ENCODE results near the gene VCAM1.

The VCAM1 gene

DNA sequence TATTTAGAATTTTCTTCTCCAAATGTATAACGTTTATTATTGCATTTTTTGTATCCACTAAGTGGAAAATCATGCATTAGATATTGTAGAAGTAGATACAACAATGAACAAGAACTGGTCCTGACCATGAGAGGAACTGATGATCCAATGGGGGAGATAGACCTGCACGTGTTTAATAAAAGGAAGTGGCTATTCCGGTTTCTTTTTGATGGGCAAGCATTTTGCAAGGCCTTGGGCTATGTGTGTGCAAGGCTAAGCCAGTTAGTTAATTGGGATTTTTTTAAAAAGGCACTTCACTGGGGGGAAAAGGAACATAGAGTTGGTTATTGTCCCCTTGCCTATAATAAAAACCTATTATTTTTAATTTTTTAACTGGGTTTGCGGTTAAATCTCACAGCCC lies 961 bp upstream of the VCAM1 start:
- 0 out of 2 replicates have a peak overlapping the region, but pooled peaks have one; percentile 81 for H3K4me3 ChIP-seq
- no peak for DNase-seq (ENCODE audit: low read depth, low spot score)
- no peak overlapping the region for H3K9ac ChIP-seq (ENCODE audit: insufficient read length)
- TF ChIP-seq EZH2 (IDR thresholded peaks at IDR 0.05) (no peak), FOXP2 (optimal IDR thresholded peaks at IDR 0.05; ENCODE audit: control extremely low read depth, extremely low read length, insufficient read depth) (no peak)
- peak overlapping the region; percentile 97; the same call in 1 of the 2 replicates for H3K27ac ChIP-seq
- peaks cover 6% of the 10 kb centered on the region; the same call in 1 of the 2 replicates for H3K36me3 ChIP-seq (ENCODE audit: insufficient read depth, low read length)
- no peaks in the 10 kb centered on the region for H3K9me3 ChIP-seq (ENCODE audit: low read depth, low read length)

DNA sequence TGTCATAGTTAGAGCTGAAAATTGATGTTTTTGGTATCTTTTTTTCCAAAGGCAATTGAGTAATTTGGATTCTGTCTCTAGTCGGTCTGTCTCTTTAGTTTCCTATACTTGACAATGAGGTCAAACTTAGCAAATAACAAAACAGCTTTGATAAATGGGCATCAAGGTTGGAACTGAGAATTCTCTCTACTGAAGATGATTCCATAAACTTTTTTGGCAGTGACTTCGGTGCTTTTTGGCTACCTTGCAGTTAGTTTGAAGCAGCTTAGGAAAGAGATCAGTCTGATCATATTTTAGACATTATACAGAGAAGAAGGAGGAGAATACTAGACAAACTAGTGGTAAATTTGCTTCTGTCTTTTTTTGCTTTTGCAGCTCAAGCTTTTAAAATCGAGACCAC lies 559 bp downstream of the VCAM1 start:
- peak overlapping the region; percentile 74 for H3K9ac ChIP-seq (ENCODE audit: insufficient read length)

DNA sequence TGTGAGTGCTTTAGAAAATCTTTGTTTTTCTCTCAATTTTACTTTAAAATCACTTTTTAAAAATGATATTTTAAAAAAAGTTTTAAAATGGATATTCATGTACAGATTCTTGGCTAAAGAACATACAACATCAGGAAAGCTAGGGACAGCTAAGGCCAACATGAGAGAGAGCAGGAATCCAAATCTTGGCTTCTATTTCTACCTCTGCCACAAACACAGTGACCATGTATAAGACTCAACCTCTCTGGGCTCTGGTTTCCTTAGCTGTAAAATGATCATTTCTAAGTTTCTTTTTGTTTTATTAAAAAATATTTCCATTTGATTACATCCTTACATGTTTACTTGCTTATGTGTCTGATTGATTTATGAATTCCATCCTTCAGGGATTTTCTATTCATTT lies 1.2 kb downstream of the VCAM1 start:
- Histone ChIP-seq H3K36me3 (ENCODE audit: insufficient read depth, low read length) (peaks cover 26% of the 10 kb centered on the region), H3K27ac (peak overlapping the region; percentile 97), H3K9ac (ENCODE audit: insufficient read length) (peak overlapping the region; percentile 74), H3K4me3 (peak overlapping the region; percentile 81), H3K9me3 (ENCODE audit: low read depth, low read length) (0 out of 2 replicates have a peak, but pooled peaks cover under 1% of the 10 kb centered on the region)
- TF ChIP-seq POLR2AphosphoS5 (IDR thresholded peaks at IDR 0.05; ENCODE audit: borderline replicate concordance, low read depth, low read length): no peak
- no peak for TF ChIP-seq EZH2 (IDR thresholded peaks at IDR 0.05)
- no peak for TF ChIP-seq FOXP2 (optimal IDR thresholded peaks at IDR 0.05; ENCODE audit: control extremely low read depth, extremely low read length, insufficient read depth)
- DNase-seq (ENCODE audit: low read depth, low spot score): no peak

More for the DNA sequence above, 559 bp downstream of the VCAM1 start:
- TF ChIP-seq FOXP2 (optimal IDR thresholded peaks at IDR 0.05; ENCODE audit: control extremely low read depth, extremely low read length, insufficient read depth): no peak
- TF ChIP-seq POLR2AphosphoS5 (IDR thresholded peaks at IDR 0.05; ENCODE audit: borderline replicate concordance, low read depth, low read length): no peak
- no peak for TF ChIP-seq EZH2 (IDR thresholded peaks at IDR 0.05)
- DNase-seq (ENCODE audit: low read depth, low spot score): no peak
- Histone ChIP-seq H3K9me3 (ENCODE audit: low read depth, low read length) (no peaks in the 10 kb centered on the region), H3K27ac (peak overlapping the region; percentile 97), H3K36me3 (ENCODE audit: insufficient read depth, low read length) (peaks cover 21% of the 10 kb centered on the region), H3K4me3 (peak overlapping the region; percentile 81)

DNA sequence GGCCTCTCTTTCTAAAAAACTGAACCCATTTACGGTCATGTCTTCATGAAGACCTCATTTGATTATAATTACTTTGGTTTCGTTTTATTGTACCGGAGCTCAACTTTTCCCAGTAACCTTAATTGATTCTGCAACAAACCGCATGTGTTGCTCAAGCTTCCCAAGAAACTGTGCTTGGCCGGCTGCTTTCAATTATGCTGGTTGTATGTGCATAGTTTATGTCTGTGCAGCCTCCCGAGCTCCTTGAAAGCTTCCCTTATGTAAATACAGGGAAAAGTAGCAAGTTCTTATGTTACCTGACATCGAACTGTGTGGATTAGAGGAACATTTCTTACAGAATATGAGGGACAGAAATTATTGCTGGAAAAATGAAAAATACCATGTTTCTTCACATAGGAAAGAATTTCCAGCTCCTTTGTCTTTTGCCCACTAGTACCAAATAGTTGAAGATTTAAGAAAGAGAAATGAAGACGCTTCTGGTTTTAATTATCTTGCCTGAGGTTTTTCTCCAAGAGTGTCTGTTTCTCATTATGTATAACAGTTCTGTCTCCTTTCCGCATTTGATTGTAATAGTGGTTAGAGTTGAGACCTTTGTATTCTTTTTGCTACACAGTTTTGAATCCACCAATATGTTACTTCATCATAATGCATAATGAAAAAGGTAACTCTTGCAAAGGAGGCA lies 2.1 kb downstream of the VCAM1 start:
- Histone ChIP-seq H3K9ac (ENCODE audit: insufficient read length) (peak overlapping the region; percentile 74), H3K4me3 (peak overlapping the region; percentile 81), H3K36me3 (ENCODE audit: insufficient read depth, low read length) (peaks cover 35% of the 10 kb centered on the region), H3K9me3 (ENCODE audit: low read depth, low read length) (0 out of 2 replicates have a peak, but pooled peaks cover 5% of the 10 kb centered on the region), H3K27ac (peak overlapping the region; percentile 97)
- peak; percentile 65; the same call in 1 of the 2 replicates for TF ChIP-seq POLR2AphosphoS5 (IDR thresholded peaks at IDR 0.05; ENCODE audit: borderline replicate concordance, low read depth, low read length)
- TF ChIP-seq FOXP2 (optimal IDR thresholded peaks at IDR 0.05; ENCODE audit: control extremely low read depth, extremely low read length, insufficient read depth): no peak
- DNase-seq (ENCODE audit: low read depth, low spot score): peak; percentile 98

DNA sequence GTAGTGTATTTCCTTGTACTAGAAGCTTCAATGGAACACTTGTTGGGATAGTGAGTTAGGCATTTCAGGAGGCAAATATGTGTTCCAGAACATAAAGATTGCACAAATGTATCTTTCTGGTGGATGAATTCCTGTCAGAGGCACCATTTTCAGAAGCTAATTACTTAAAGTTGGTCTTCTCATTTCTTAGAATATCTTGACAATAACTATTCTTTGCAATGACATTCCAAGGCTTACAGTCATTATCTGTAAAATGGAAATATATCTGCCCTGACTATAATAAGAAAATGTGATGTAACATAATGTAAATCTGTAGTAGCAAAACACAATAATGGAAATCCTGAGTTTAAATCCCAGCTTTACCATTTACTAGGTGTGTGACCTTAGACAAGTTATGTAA lies 2.7 kb downstream of the VCAM1 start:
- H3K27ac ChIP-seq: peak overlapping the region; percentile 97
- 0 out of 2 replicates have a peak, but pooled peaks cover 5% of the 10 kb centered on the region for H3K9me3 ChIP-seq (ENCODE audit: low read depth, low read length)
- peak overlapping the region; percentile 81 for H3K4me3 ChIP-seq
- H3K36me3 ChIP-seq (ENCODE audit: insufficient read depth, low read length): peaks cover 40% of the 10 kb centered on the region
- TF ChIP-seq FOXP2 (optimal IDR thresholded peaks at IDR 0.05; ENCODE audit: control extremely low read depth, extremely low read length, insufficient read depth) (no peak), POLR2AphosphoS5 (IDR thresholded peaks at IDR 0.05; ENCODE audit: borderline replicate concordance, low read depth, low read length) (no peak), EZH2 (IDR thresholded peaks at IDR 0.05) (no peak)
- no peak for DNase-seq (ENCODE audit: low read depth, low spot score)
- H3K9ac ChIP-seq (ENCODE audit: insufficient read length): peak overlapping the region; percentile 74

DNA sequence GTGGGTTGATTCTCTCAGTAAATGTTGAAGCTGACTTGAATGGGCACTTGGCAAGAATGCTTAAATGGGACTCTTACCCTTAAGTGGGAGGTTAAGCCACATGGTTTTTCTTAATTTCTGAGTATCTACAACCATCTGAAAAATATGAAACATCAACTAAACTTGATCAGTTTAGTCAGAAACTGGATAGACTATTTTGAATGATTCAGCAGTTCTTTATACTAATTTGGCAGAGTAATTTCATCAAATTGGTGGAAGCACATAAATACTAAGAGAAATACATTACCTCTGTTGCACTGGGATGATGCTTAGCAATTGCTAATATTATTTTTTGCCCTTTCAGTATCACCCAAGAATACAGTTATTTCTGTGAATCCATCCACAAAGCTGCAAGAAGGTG lies 4.7 kb downstream of the VCAM1 start:
- H3K9ac ChIP-seq (ENCODE audit: insufficient read length): no peak overlapping the region
- H3K36me3 ChIP-seq (ENCODE audit: insufficient read depth, low read length): peaks cover 44% of the 10 kb centered on the region
- DNase-seq (ENCODE audit: low read depth, low spot score): no peak
- H3K27ac ChIP-seq: peak overlapping the region; percentile 22; the same call in 1 of the 2 replicates
- H3K4me3 ChIP-seq: no peak overlapping the region
- no peak for TF ChIP-seq FOXP2 (optimal IDR thresholded peaks at IDR 0.05; ENCODE audit: control extremely low read depth, extremely low read length, insufficient read depth)
- 0 out of 2 replicates have a peak, but pooled peaks cover 5% of the 10 kb centered on the region for H3K9me3 ChIP-seq (ENCODE audit: low read depth, low read length)

DNA sequence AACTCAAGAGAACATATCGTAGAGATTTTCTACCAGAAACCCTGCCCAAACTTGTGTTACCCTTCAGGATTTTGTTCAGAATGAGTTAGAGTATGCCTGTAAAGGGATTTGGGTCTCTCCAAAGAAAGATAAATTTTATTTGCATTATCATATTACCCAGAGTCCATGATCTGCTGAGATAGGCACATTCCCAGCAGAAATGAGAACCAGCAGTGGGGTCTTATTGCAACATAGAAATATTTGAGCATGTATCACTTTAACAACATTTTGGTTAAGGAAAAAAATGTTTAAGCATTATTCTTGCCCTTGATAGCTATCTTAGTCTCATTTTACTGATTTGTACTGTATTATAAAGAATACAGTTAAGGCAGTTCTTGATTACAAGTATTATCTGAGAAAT lies 10.6 kb downstream of the VCAM1 start:
- Histone ChIP-seq H3K36me3 (ENCODE audit: insufficient read depth, low read length) (peaks cover 65% of the 10 kb centered on the region), H3K9ac (ENCODE audit: insufficient read length) (peak overlapping the region; percentile 51), H3K9me3 (ENCODE audit: low read depth, low read length) (peaks cover 5% of the 10 kb centered on the region; the same call in 1 of the 2 replicates), H3K4me3 (peak overlapping the region; percentile 48), H3K27ac (peak overlapping the region; percentile 97)
- no peak for TF ChIP-seq FOXP2 (optimal IDR thresholded peaks at IDR 0.05; ENCODE audit: control extremely low read depth, extremely low read length, insufficient read depth)
- TF ChIP-seq EZH2 (IDR thresholded peaks at IDR 0.05): no peak
- TF ChIP-seq POLR2AphosphoS5 (IDR thresholded peaks at IDR 0.05; ENCODE audit: borderline replicate concordance, low read depth, low read length): peak; percentile 57; the same call in 1 of the 2 replicates
- DNase-seq (ENCODE audit: low read depth, low spot score): peak; percentile 86

DNA sequence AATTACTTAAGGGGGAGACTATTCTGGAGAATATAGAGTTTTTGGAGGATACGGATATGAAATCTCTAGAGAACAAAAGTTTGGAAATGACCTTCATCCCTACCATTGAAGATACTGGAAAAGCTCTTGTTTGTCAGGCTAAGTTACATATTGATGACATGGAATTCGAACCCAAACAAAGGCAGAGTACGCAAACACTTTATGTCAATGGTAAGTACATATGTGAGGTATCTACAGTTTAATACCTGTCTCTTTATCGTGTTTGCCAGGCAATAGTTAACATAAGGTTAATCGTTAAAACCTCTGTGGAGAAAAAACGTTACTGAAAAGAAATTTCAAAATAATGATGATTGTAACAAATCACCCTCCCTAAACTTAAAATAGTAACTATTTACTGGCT lies 11.8 kb downstream of the VCAM1 start:
- TF ChIP-seq POLR2AphosphoS5 (IDR thresholded peaks at IDR 0.05; ENCODE audit: borderline replicate concordance, low read depth, low read length): no peak
- no peak for TF ChIP-seq FOXP2 (optimal IDR thresholded peaks at IDR 0.05; ENCODE audit: control extremely low read depth, extremely low read length, insufficient read depth)
- no peak for TF ChIP-seq EZH2 (IDR thresholded peaks at IDR 0.05)
- DNase-seq (ENCODE audit: low read depth, low spot score): no peak
- no peak overlapping the region for H3K4me3 ChIP-seq
- H3K36me3 ChIP-seq (ENCODE audit: insufficient read depth, low read length): peaks cover 66% of the 10 kb centered on the region
- H3K27ac ChIP-seq: peak overlapping the region; percentile 97
- no peaks in the 10 kb centered on the region; the same call in 1 of the 2 replicates for H3K9me3 ChIP-seq (ENCODE audit: low read depth, low read length)
- no peak overlapping the region for H3K9ac ChIP-seq (ENCODE audit: insufficient read length)
